H1 (cell line): ENCODE data around the gene POLE. TPM values are rescaled to one million over a fixed set of nuclear protein-coding genes. Genes with fewer than 3 reads are reported as not detected.

ENCODE experiments used
- CEBPB ChIP-seq: IDR thresholded peaks from 2 replicates; pipeline ENCODE4 v1.6.1; 2012; ENCODE audit warnings: low read depth, low read length
- EGR1 ChIP-seq: IDR thresholded peaks from 2 replicates; pipeline ENCODE4 v1.6.1; 2011; ENCODE audit warnings: low read depth, low read length, borderline replicate concordance
- NRF1 ChIP-seq: IDR thresholded peaks from 2 replicates; pipeline ENCODE4 v1.6.1; 2011; ENCODE audit warnings: mild to moderate bottlenecking, low read depth, low read length, improper control_type of control experiment
- RFX5 ChIP-seq: IDR thresholded peaks from 2 replicates; pipeline ENCODE4 v1.6.1; 2011; ENCODE audit warnings: low read depth, low read length, improper control_type of control experiment, borderline replicate concordance
- SP1 ChIP-seq: IDR thresholded peaks from 2 replicates; pipeline ENCODE4 v1.6.1; 2011; ENCODE audit warnings: low read depth, low read length
- SRF ChIP-seq: IDR thresholded peaks from 2 replicates; pipeline ENCODE4 v1.6.1; 2011; ENCODE audit warnings: mild to moderate bottlenecking, low read depth, low read length, moderate library complexity
- polyA plus RNA-seq, 7 experiments: library from polyadenylated mRNA; depleted of rRNA in 3 of 7; stranded (reverse) in 5 of 7; unstranded in 2 of 7; fragments of >200 nt in 5 of 7; fragments of 200-250 nt in 2 of 7; gene quantifications; 1 replicate in 5 of 7; 2 replicates in 1 of 7; 4 replicates in 1 of 7; pipeline versions ENCODE4 v1.2.1 to v1.2.3, GENCODE V29; 2011 to 2013; ENCODE audit warnings: missing spikeins in 2 of 7, mixed read lengths in 2 of 7
- total RNA-seq: library from RNA; stranded (reverse); fragmentation: NEBNext Ultra II Directional; extraction: Animal tissue kit (Norgen Biotek cat#: 25700); gene quantifications from 2 replicates; pipeline ENCODE4 v1.2.1, GENCODE V29; 2021

The POLE gene
- total and polyA plus RNA-seq, 2 of the 8 experiments (the other 6 are each of a cell fraction or from before 2014, with no cell fraction given): 59.7 to 115 TPM

- TF ChIP-seq EGR1: no peak
- no peak for TF ChIP-seq SP1
- no peak for TF ChIP-seq RFX5
- TF ChIP-seq NRF1: no peak
- no peak for TF ChIP-seq SRF
- no peak for TF ChIP-seq CEBPB
Measured at GRCh38 chr12:132631666-132632065, 55.5 kb downstream of the POLE start (continued).
